Activated CD4-positive, alpha-beta T cell treated with anti-CD3 and anti-CD28 coated beads for 4 hours (primary cell): ENCODE data around the gene CNN2.
A peak's percentile ranks its signal among the peaks of the same experiment; 100 is the strongest.

Experiments used
- DNase-seq, 2 donors: peaks; one replicate each; pipeline ENCODE4 v3.0.0-alpha.2; 2020

CNN2 gene

DNA sequence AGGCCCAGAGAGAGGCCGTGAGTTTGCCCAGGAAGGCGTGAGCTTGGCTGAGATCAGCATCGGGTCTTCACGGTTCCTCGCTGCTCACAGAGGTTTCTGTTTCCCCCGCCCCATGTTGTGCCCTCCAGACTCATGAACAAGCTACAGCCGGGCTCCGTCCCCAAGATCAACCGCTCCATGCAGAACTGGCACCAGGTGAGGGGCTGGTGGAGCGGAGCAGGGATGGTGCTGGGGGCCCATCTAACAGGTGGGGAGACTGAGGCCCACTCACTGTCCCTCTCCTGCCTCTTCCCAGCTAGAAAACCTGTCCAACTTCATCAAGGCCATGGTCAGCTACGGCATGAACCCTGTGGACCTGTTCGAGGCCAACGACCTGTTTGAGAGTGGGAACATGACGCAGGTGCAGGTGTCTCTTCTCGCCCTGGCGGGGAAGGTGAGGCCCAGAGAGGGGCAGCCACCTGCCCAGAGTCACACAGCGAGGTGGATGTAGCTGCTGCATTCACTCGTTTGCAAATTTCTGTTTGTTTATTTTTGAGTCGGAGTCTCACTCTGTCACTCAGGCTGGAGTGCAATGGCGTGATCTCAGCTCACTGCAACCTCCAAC, 6.0 kb downstream of the CNN2 start:
- DNase-seq, result no peak

DNA sequence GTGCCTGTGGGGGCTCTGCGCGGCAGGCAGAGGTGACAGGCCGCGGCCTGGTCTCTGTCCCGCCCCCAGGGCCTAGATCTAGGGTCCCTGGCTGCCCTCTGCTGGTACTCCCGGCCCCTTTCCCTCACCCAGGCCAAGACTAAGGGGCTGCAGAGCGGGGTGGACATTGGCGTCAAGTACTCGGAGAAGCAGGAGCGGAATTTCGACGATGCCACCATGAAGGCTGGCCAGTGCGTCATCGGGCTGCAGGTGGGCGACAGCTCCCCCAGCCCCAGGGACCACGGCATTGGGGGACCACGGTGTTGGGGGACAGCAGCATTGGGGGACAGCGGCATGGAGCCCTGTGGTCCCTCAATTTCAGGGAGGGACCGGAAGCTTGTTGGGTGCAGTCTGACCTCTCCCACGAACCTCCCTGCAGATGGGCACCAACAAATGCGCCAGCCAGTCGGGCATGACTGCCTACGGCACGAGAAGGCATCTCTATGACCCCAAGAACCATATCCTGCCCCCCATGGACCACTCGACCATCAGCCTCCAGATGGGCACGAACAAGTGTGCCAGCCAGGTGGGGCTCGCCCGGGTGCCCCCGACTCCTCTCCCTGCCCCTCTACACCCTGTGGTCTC, 9.7 kb downstream of the CNN2 start:
- no peak for DNase-seq

DNA sequence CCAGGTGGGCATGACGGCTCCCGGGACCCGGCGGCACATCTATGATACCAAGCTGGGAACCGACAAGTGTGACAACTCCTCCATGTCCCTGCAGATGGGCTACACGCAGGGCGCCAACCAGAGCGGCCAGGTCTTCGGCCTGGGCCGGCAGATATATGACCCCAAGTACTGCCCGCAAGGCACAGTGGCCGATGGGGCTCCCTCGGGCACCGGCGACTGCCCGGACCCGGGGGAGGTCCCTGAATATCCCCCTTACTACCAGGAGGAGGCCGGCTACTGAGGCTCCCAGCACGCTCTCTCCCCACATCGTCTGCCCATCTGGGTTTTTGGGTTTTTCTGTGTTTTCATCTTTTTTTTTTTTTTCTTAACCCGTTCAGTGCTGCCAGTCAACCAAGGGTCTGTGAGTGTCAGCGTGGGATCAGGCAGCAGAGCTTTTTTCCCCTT, 11.2 kb downstream of the CNN2 start:
- DNase-seq, result no peak

DNA sequence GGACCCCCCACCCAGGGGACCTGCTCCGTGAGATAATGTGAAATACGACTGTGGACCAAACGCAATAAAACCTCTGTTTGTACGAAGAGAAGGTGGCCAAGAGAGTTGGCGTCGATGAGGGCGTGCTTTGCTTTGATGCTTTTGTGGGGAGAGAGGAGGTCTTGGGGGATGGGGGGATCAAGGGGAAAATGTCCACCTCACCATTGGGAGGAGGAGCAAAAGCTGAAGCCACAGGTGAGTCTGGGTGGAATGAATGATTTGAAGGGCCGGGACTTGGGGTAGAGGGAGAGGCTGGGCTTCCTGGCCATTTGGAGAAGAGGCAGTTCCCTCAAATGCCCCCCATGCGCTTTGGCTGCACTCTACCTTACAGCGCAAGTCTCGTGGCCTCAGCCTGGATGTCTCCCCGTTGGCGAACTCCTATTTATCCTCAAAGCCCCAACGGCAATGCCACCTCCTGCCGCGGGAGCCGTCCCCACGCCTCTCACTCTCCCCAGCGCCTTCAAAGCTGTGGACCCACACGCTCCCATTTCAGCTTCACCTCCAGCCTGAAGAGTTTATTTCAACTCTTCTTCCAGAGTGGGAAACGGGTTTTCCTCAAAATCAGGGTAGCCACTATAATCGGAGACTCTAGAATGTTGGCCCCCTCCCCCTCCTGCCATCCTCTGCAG, 12.7 kb downstream of the CNN2 start:
- no peak for DNase-seq

DNA sequence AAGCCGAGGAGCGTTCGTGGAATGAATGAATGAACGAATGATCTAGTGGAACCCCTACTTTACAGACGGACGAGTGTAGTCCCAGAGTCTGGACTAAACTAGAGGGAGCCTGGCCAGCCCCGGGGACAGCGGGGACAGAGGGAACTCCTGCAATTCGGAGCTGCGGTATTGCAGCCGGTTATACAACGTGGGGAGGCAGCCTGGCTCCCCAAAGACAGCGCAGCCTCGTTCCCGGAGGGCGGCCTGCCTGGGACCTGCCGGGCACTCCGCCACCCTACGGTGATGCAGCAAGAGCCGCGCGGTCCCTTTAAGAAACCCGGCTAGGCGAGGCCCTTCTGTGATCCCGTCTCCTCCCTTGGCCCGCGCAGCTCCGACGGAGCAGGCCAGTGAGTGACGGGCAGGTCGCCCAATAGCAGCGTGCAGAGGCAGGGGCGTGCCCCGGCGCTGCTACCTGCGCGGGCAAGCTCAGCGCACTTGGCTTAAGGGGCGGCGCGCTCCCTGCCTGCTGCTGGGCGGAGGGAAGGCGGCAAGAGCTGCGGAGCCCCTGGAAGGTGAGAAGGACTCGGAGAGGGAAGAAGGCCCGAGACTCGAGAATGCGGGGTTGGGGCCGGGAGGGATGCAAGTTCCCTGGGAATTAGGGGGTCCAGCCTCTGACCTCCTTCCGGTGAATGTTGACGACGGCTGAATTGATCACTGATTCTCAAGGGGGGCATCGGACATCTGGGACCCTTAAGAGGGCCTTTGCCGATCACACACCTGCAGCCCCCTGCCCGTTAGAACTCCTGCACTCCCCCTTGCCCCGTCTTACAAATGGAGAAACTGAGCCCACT, 13.5 kb downstream of the CNN2 start, which contains the start of gene ABCA7:
Gene ABCA7, plus strand, starts transcription at position 462 of the 830 bp plus-strand sequence. CDS start 1,255 bp downstream, outside the sequence.
- DNase-seq, result peak; percentile 97 to 100

DNA sequence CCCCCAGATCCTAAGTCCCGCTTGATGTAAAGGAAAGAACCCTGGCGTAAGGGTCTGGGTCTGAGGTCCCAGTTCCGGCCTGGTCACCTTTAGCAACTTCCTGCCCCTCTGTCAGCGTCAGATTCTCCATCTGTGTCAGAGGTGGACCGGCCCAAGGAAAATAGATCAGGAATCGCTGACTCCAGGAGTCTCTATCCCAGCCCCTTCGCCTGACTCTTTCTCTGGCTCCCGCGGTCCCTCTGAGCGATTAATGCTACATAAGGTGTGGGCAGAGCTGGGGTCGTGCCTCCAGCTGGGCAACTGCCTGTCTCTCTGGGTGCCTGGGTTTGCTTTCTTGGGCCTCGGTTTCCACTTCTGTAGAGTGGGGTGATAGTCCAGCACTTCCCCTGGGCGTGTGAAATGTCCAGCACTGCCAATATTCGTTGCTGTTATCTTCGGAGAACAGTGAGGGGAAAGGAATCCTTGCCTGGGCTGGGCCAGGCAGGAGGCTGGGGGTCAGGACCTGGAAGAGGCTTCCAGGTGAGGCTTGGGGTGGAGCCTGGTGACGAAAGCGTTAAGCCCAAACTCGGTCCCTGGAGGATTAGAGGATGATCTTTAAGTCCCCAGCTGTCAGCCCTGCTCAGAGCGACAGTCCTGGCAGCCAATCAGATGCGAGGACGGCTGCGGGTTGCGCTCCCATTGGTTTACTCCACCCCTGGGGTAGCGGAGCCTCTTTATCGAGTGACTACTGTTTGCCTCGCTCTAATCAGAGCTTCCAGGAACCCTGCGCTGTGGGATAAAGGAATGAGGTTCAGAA, 14.3 kb downstream of the CNN2 start:
- DNase-seq, result peak; percentile 87 to 90

DNA sequence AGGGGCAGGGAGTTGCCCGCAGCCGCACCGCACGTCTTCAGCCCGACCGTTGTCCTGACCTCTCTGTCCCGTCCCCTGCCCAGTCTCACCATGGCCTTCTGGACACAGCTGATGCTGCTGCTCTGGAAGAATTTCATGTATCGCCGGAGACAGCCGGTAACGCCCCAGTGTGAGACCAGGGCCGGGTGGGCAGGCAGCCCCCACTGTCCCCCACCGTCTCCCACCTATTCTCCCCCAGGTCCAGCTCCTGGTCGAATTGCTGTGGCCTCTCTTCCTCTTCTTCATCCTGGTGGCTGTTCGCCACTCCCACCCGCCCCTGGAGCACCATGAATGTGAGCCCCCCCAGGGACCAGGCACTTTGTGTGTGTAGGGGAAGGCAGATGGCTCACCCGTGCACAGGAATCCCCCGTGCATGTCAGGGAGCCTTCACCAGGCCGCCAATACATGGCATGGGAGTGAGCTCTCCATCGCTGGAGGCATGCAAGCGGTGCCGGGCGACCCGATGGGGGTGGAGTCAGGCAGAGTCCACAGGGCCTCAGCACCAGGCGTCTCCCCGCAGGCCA, 14.9 kb downstream of the CNN2 start:
- DNase-seq, result no peak

DNA sequence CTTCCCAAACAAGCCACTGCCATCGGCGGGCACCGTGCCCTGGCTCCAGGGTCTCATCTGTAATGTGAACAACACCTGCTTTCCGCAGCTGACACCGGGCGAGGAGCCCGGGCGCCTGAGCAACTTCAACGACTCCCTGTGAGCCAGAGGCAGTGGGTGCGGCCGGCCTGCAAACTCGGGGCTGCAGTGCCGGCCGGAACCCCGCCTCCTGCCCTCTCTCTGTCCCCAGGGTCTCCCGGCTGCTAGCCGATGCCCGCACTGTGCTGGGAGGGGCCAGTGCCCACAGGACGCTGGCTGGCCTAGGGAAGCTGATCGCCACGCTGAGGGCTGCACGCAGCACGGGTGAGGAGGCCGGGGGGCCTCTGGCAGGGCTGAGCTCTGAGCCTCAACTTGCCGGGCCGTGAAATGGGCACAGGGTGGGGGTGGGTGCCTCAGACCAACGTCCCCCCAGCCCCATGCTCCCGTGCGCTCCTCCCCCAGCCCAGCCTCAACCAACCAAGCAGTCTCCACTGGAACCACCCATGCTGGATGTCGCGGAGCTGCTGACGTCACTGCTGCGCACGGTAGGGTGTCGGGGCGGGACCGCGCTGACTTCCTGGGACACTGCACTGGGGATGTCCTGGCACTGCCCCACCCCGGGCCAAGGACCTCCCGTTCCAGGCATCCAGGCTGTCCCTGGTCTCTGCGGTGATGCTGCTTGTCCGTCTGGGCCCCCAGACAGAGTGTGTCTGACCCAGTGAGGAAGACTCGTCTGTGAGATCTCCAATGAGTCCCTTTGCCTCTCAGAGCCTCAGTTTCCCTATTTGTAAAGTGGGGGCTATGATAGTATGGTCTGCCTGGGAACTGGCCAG, 15.7 kb downstream of the CNN2 start:
- DNase-seq, result no peak

DNA sequence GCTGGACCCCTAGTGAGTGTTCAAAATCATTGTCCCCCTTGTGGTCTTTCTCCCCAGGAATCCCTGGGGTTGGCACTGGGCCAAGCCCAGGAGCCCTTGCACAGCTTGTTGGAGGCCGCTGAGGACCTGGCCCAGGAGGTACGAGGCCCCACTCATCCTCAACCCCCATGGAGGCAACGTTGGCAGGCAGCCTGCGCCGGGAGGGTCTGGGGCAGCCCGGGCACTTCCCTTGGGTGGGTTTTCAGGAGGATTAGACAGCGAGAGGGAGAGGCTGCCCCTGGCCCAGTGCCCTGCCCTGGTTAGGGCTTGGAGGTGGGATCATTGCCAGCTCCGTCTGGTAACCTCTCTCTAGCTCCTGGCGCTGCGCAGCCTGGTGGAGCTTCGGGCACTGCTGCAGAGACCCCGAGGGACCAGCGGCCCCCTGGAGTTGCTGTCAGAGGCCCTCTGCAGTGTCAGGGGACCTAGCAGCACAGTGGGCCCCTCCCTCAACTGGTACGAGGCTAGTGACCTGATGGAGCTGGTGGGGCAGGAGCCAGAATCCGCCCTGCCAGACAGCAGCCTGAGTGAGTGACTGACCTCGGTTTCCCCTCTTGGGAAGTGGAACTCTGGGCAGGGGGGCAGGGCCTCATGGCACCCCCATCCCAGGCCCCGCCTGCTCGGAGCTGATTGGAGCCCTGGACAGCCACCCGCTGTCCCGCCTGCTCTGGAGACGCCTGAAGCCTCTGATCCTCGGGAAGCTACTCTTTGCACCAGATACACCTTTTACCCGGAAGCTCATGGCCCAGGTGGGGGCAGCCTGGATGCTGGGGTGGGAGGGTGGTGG, 16.5 kb downstream of the CNN2 start:
- DNase-seq, result no peak

DNA sequence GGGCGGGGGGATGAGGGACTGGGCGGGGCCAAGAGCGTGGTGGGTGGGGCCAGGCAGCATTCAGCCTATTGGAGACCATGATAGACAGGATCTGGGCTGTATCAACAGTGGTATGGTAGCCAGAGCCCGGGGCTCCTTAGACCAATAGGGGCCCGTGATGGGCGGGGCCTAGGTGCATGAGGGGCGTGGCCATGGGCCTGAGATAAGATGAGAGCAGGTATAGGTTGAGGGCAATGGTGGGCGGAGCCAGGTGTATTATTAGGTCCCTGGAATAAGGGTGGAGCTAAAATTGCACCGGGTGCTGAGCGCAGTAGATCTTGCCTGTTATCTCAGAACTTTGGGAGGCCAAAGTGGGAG, 18.8 kb downstream of the CNN2 start:
- peak in 1 of 2 donors; percentile 46 for DNase-seq

DNA sequence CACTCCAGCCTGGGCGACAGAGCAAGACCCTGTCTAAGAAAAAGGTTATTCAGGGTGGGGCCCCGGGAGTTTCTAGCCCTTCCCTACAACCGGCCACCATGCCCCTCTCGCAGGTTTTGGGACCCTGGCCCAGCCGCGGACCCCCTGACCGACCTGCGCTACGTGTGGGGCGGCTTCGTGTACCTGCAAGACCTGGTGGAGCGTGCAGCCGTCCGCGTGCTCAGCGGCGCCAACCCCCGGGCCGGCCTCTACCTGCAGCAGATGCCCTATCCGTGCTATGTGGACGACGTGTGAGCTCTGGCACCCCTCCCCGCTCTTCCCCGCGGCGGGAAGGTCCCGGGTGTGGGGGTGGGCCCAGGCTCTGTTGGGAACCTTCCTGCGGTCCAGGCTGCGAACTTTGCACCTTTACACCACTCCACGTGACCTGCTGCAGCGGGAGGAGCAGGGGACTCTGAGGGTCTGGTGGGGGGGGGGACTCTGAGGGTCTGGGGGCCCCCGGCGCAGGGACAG, 19.8 kb downstream of the CNN2 start:
- DNase-seq, result no peak

DNA sequence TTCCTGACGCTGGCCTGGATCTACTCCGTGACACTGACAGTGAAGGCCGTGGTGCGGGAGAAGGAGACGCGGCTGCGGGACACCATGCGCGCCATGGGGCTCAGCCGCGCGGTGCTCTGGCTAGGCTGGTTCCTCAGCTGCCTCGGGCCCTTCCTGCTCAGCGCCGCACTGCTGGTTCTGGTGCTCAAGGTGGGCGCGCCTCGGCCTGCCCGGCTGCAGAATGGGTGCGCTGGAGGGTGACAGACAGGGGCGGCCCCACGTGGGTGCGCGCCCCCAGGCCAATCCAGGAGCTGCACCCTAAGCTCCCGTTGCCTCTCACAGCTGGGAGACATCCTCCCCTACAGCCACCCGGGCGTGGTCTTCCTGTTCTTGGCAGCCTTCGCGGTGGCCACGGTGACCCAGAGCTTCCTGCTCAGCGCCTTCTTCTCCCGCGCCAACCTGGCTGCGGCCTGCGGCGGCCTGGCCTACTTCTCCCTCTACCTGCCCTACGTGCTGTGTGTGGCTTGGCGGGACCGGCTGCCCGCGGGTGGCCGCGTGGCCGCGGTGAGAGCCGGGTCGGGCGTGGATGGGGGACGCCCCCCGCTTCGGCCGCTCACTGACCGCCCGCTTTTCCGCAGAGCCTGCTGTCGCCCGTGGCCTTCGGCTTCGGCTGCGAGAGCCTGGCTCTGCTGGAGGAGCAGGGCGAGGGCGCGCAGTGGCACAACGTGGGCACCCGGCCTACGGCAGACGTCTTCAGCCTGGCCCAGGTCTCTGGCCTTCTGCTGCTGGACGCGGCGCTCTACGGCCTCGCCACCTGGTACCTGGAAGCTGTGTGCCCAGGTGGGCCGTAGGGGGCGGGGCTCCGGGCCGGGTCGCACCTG, 20.7 kb downstream of the CNN2 start:
- no peak for DNase-seq

DNA sequence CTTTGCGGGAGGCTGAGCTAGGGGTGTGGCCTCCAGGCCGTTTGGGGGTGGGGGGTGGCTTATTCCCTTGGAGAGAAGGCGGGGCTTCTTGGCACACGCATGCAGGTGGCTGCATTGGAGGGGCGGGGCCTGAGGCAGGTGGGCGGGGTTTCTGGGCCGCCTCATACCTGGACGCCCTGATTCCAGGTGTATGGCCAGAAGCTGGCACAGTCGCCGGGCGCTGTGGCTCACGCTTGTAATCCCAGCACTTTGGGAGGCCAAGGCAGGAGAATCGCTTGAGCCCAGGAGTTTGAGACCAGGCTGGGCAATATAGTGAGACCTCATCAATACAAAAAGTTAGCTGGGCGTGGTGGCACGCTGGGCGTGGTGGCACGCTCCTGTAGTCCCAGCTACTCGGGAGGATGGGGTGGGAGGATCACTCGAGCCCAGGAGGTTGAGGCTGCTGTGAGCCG, 21.3 kb downstream of the CNN2 start:
- no peak for DNase-seq

DNA sequence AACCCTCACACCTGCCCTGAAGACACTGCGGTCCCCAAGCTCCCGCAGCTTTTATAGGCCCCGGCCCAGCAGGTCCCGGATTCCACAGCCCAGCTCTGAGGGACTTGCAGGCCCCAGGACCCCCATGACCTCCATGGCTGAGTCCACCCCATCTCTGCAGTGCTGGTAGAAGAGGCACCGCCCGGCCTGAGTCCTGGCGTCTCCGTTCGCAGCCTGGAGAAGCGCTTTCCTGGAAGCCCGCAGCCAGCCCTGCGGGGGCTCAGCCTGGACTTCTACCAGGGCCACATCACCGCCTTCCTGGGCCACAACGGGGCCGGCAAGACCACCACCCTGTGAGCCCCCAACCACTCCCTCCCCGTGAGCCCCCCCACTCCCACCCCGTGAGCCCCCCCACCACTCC, 22.7 kb downstream of the CNN2 start:
- DNase-seq, result no peak

DNA sequence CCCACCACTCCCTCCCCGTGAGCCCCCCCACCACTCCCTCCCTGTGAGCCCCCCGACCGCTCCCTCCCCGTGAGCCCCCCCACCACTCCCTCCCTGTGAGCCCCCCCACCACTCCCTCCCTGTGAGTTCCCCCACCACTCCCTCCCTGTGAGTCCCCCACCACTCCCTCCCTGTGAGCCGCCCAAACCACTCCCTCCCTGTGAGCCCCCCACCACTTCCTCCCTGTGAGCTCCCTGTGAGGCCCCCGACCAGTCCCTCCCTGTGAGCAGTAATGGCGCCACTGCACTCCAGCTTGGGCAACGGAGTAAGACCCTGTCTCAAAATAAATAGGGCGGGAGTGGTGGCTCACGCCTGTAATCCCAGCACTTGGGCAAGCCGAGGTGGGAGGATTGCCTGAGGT, 23.4 kb downstream of the CNN2 start:
- no peak for DNase-seq

DNA sequence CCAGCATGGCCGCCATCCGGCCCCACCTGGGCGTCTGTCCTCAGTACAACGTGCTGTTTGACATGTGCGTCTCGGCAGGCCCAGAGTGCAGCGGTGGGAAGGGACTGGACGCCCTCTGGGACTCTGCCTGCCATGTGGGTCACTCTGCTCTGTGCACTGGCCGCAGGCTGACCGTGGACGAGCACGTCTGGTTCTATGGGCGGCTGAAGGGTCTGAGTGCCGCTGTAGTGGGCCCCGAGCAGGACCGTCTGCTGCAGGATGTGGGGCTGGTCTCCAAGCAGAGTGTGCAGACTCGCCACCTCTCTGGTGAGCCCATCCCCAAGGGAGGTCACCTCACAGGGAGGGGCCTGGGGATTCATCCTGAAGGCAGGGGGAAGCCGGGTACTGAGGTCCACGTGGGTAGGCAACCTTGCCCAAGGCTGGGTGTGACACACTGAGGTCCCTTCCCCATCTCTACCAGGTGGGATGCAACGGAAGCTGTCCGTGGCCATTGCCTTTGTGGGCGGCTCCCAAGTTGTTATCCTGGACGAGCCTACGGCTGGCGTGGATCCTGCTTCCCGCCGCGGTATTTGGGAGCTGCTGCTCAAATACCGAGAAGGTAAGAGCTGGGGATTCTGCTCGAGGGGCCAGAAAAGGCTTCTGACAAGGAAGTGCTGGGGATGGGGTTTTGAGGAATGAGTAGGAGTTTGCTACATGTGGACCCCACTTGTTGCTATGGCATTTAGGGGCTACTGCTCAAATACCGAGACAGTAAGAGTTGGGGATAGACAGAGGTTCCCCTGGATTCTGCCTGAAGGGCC, 24.8 kb downstream of the CNN2 start:
- DNase-seq, result no peak

DNA sequence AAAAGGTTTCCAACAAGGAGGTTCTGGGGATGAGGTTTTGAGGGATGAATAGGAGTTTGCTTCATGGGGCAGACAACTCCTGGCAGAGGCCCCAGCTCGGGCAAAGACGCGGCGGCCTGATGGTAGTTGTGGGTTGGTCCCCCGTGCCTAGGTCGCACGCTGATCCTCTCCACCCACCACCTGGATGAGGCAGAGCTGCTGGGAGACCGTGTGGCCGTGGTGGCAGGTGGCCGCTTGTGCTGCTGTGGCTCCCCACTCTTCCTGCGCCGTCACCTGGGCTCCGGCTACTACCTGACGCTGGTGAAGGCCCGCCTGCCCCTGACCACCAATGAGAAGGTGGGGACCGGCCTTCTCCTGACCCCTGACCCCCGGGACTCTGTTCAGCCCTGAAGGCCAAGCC, 25.4 kb downstream of the CNN2 start:
- DNase-seq, result no peak

DNA sequence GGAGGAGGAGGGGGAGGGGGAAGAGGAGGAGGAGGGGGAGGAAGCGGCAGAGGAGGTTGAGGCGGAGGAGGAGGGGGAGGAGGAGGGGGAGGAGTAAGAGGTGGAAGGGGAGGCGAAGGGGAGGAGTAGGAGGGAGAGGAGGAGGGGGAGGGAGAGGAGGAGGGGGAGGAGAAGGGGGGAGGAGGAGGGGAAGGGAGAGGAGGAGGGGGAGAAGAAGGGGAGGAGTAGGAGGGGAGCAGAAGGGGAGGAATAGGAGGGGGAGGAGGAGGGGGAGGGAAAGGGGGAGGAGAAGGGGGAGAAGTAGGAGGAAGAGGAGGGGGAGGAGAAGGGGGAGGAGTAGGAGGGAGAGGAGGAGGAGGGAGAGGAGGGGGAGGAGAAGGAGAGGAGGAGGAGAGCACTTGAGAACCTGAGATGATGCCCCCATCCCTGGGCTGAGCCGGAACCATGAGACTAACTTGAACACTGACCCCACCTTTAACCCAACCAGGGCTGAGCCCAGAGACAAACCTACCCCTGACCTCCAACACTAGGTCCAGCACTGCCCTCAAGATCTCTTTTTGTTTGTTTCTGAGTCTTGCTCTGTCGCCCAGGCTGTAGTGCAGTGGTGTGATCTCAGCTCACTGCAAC, 26.1 kb downstream of the CNN2 start:
- no peak for DNase-seq
